ENCODE data around the gene MARCHF9.

The MARCHF9 gene

DNA sequence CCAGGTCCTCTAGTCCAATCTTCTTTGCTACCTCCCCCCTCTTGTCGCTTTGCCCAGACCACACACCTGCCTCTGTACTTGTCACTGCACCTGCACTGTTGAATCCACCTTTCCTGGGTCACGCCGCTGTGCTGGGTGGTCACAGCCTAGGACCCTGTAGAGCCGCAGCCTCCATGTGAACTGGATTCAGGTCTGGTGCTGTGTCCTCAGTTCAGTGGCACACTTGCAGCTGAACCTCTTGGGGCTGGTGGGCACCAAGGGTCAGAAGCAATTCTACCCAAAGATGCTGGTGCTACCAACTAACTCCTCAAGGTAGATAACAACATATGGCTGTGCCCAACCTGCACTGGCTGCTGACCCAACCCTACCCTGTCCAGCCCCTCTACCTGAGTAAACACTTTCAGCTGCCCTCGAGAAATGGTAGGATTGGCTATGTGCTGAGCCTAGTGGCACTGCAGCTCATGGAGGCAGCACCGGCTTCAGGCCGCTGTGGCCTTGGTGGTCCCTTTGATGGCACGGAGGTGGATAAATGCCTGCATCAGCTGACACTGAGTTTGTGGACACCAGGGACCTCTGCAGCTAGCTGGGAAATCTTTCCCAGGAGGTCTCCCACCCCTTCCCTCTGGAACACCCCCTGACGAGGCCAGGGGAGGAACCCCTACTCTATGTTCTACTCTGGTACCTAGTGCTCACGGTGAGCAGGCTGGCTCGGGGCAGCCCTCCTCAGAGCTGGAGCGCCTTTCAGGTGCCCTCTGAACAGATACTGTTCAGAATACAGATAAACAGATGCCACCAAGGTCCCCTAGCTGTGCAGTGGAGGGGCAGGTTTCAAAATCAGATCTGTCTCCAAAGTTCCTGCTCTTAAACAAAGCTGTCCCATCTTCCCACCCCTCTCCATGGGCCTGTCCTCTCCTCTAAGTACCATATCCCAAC lies 30.6 kb upstream of the MARCHF9 start:
- DNase-seq (ENCODE audit: low read depth in 2 of 2) = no peak

- no peak for DNase-seq (ENCODE audit: low read depth in 2 of 2)
Observed at GRCh38 chr12:57724936-57725740, 29.8 kb upstream of the MARCHF9 start.

DNA sequence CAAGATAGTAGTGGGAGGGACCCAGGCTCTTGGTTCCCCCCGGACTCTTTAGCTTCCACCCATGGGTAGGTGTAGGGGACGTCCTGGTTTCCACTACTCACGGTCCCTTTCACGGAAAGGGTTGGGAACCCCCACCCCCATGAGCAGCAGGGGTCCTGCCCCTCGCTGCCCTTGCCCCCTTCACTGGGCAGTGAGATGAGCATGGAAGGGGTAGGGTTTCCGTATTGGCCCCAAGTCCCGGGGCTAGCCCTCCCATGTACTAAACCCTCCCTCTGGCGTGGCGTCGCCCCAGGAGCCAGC lies 29.1 kb upstream of the MARCHF9 start:
- no peak for DNase-seq (ENCODE audit: low read depth in 2 of 2)

- DNase-seq (ENCODE audit: low read depth in 2 of 2) = peak; percentile 58 to 67
Observed at GRCh38 chr12:57726151-57726883, 28.6 kb upstream of the MARCHF9 start.

GRCh38 chr12:57726884-57727757 lies 27.8 kb upstream of the MARCHF9 start:
- DNase-seq (ENCODE audit: low read depth in 2 of 2) = peak in 1 of 2 experiments; percentile 12

DNA sequence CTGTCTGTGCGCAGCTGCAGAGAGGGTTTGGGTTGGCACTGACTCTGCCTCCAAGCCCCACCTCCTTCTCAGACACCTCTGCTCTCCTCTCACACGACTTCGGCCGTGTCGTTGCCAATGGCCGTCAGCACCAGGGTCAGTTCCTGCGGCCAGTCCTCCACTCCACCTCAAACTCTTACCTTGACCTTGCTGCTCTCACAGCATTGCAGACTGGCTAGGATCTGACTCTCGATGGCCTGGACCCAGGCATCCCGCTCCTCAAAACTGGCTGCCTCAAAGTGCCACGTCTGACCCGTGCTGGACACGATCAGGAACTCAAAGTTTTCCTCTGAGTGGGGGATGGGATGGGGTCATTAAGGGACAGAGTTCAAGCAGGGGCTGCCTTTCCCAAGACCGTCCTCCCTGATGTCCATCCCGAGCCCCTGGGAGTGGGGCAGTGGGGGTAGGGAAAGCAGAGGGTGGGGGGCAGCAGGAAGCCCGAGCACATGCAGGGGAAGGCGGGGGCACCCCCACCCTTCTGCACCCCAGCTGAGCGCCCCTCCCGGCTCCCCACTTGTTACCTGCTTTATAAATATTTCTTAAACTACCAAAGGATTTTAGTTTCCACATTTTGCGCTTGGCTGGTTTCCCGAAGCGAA lies 27.0 kb upstream of the MARCHF9 start:
- DNase-seq (ENCODE audit: low read depth in 2 of 2) = no peak

- DNase-seq (ENCODE audit: low read depth in 2 of 2) = no peak
Observed at GRCh38 chr12:57729321-57729844, 25.5 kb upstream of the MARCHF9 start.

DNA sequence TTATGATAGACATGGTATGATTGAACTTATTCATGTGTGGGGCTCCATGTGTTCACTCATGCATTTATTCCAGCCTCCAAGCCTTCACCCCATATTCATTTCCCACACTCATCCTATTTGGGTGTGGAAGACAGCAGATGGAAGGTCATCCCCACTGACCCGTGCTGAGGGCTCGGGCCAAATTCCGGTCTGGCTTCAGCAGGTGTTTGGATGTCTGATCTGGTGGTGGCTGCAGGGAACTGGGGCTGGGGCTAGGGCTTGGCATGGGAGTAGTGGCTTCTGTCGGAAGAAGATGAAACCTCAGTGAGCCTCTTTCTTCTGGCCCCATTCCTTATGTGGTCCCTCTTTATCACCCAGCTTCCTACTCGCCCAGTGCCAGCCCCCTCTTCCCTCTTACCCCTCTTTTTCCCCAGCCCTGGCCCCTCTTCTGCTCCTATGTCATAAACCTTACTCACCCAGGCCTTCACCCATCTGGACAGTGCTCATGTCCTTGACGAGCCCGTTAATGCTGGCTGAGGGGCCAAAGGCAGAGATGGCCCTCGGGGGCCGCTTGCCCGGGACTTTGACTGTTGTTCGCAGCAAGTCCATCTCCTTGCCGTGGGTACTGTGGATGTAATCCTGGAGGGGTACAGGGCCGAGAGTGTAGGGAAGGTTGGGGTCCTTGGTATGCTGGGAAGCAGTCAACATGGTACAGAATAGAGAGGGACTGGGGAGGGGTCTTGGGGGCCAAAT lies 24.4 kb upstream of the MARCHF9 start:
- DNase-seq (ENCODE audit: low read depth in 2 of 2) = no peak

- DNase-seq (ENCODE audit: low read depth in 2 of 2) = no peak
Observed at GRCh38 chr12:57731411-57732080, 23.4 kb upstream of the MARCHF9 start.

- no peak for DNase-seq (ENCODE audit: low read depth in 2 of 2)
Observed at GRCh38 chr12:57732270-57732669, 22.6 kb upstream of the MARCHF9 start.

DNA sequence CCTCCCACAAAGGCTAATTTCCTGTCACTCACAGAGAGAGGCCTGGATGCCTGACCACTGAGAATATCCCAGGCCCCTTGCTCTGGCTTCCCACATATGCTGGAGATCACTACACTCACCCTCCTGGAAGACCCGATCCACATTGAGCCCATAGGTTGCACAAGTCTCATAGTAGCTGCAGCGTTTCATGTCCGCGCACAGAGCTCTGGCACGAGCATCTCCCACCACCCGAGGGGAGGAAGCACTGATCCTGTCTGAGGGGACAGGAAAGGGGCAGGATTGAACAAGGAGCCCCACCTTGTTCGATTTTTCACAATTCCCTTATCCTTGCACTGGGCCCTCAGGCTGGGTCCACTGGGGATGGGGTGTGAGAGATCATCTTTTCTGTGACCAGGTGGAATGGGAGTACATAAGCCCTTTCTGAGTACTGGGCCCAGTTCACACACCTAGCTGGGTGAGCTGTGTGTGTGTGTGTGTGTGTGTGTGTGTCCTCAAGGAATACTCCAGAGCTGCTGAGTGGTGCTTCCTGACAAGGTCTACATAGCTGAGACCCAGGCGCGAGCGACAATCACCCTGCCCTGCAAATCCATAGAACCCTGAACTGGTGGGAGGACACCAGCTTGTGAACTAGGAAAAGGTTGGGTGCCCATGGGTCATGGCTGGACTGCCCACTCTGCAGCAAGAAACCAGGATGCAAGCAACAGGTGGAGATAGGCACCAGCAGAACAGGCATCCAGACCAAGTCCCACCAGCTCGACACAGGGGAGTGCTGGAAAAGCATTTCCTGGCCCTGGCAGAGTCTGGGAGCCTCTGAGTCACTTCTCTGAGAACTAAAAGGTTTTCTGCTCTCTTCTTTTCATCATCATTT lies 21.9 kb upstream of the MARCHF9 start:
- DNase-seq (ENCODE audit: low read depth in 2 of 2) = no peak

GRCh38 chr12:57733928-57734327 lies 21.0 kb upstream of the MARCHF9 start:
- DNase-seq (ENCODE audit: low read depth in 2 of 2) = no peak

DNA sequence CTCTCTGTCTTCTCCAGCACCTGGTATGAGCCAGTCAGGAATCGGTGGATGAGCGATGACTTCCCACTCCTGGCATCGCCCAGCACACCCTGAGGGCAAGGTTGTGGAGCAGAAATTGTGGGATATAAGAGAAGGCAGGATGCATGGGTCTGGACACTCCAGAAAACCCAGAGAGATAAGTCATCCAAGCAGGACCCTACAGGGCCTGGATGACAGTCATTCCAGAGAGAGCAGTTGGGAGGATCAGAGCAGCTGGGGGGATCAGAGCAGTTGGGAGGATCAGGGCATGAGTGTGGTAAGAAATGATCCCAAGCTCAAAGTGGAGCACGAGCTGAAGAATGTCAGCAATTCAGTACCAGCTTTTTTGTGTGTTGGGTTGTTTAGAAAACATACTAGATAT lies 20.3 kb upstream of the MARCHF9 start:
- no peak for DNase-seq (ENCODE audit: low read depth in 2 of 2)

DNA sequence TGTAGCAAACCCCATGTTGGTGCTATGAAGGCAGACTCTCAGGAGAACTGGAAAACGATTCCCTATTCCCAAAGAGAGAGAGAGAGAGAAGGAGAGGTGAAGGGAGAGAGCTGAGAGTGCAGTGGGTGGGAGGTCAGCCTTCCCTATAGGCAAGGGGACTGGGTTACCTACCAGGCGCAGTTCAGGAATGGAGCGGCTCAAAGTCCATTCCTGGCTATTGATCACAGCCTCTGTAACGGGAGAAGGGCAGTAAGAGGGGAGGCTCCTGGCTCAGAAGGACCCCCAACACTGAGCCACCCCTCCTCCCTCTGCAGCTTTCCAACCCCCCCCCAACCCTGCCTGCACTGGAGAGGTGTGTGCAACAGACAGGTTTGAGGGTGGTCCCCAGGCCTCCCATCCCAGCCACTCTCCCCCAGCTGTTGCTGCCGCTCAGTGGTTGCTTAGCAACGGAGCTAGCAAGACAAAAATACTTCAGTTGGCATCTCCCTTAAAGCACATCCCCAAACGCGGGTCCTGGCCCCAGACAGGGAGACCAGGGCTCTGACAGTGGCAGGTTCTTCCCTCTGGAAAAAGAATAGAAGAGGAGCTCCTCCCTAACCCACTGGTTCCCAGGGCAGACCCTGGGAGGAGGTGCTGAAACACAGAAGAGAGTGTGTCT lies 19.6 kb upstream of the MARCHF9 start:
- DNase-seq (ENCODE audit: low read depth in 2 of 2) = no peak

- DNase-seq (ENCODE audit: low read depth in 2 of 2) = no peak
Observed at GRCh38 chr12:57735952-57736740, 18.8 kb upstream of the MARCHF9 start.

- no peak for DNase-seq (ENCODE audit: low read depth in 2 of 2)
Observed at GRCh38 chr12:57736741-57737466, 18.0 kb upstream of the MARCHF9 start.
